HG03159 (cell line): ENCODE results near the gene FRAS1.
"Not testable (repeated sequence)": the region's sequence is repeated elsewhere in the genome, so short reads cannot be mapped to it uniquely, and the experiment has no call there.

Experiments used
- ATAC-seq: cut with Tn5 transposase; IDR thresholded peaks from one replicate; pipeline ENCODE4 v1.9.1; 2021; ENCODE audit warnings: mild to moderate bottlenecking, moderate library complexity; ENCODE audit not compliant: unreplicated experiment

The FRAS1 gene

GRCh38 chr4:78099058-78099457 lies 41.9 kb downstream of the FRAS1 start:
- ATAC-seq: no peak

- no peak for ATAC-seq
Observed at GRCh38 chr4:78100060-78100459, 42.9 kb downstream of the FRAS1 start.

- no peak for ATAC-seq
Observed at GRCh38 chr4:78119698-78120097, 62.6 kb downstream of the FRAS1 start.

- no peak for ATAC-seq
Observed at GRCh38 chr4:78120144-78120880, 63.2 kb downstream of the FRAS1 start.

- no peak for ATAC-seq
Observed at GRCh38 chr4:78121338-78121904, 64.3 kb downstream of the FRAS1 start.

- not testable (repeated sequence) for ATAC-seq
Observed at GRCh38 chr4:78125834-78126331, 68.8 kb downstream of the FRAS1 start.

GRCh38 chr4:78129383-78130108 lies 72.4 kb downstream of the FRAS1 start:
- ATAC-seq: no peak

GRCh38 chr4:78131403-78131802 lies 74.3 kb downstream of the FRAS1 start:
- ATAC-seq: no peak

- no peak for ATAC-seq
Observed at GRCh38 chr4:78136109-78137081, 79.3 kb downstream of the FRAS1 start.

GRCh38 chr4:78137532-78137931 lies 80.4 kb downstream of the FRAS1 start:
- no peak for ATAC-seq

GRCh38 chr4:78138252-78138651 lies 81.1 kb downstream of the FRAS1 start:
- no peak for ATAC-seq

GRCh38 chr4:78143634-78144033 lies 86.5 kb downstream of the FRAS1 start:
- no peak for ATAC-seq

- no peak for ATAC-seq
Observed at GRCh38 chr4:78145008-78145407, 87.9 kb downstream of the FRAS1 start.

- ATAC-seq: no peak
Observed at GRCh38 chr4:78145622-78146021, 88.5 kb downstream of the FRAS1 start.

GRCh38 chr4:78149751-78150542 lies 92.8 kb downstream of the FRAS1 start:
- no peak for ATAC-seq

- ATAC-seq: no peak
Observed at GRCh38 chr4:78150543-78150864, 93.4 kb downstream of the FRAS1 start.

- no peak for ATAC-seq
Observed at GRCh38 chr4:78152795-78153194, 95.7 kb downstream of the FRAS1 start.

GRCh38 chr4:78154972-78155590 lies 98.0 kb downstream of the FRAS1 start:
- ATAC-seq: no peak

GRCh38 chr4:78155616-78156105 lies 98.5 kb downstream of the FRAS1 start:
- no peak for ATAC-seq
